Measurements from ENCODE around the gene FLNA. TPM values are rescaled to one million over a fixed set of nuclear protein-coding genes. Genes with fewer than 3 reads are reported as not detected.

The FLNA gene
- total and polyA plus RNA-seq, 3 donors from 2014 or later: 400 to 532 (median 474) TPM

GRCh38 chrX:154370300-154371016, 4.0 kb downstream of the FLNA start:
- Histone ChIP-seq H3K4me3 (peak overlapping the region; percentile 58 to 77), H3K36me3 (ENCODE audit: low read depth, missing control alignments) (no peaks in the 10 kb centered on the region), H3K27me3 (no peaks in the 10 kb centered on the region), H3K27ac (peak overlapping the region; percentile 88 to 89), H3K9me3 (no peaks in the 10 kb centered on the region), H3K4me1 (peaks cover 5% of the 10 kb centered on the region)
- TF ChIP-seq POLR2A (IDR thresholded peaks at IDR 0.05): no peak
- TF ChIP-seq CTCF (IDR thresholded peaks at IDR 0.05): no peak
- DNase-seq: no peak
- intact Hi-C loops (cut with DNase I; ENCODE audit: low total_unique reads): no loop called here
- 0% methylated on average over 11 of the region's 63 CpGs; no CpG with 5 or more reads in 1 of the 2 donors for WGBS, 2 donors

DNA sequence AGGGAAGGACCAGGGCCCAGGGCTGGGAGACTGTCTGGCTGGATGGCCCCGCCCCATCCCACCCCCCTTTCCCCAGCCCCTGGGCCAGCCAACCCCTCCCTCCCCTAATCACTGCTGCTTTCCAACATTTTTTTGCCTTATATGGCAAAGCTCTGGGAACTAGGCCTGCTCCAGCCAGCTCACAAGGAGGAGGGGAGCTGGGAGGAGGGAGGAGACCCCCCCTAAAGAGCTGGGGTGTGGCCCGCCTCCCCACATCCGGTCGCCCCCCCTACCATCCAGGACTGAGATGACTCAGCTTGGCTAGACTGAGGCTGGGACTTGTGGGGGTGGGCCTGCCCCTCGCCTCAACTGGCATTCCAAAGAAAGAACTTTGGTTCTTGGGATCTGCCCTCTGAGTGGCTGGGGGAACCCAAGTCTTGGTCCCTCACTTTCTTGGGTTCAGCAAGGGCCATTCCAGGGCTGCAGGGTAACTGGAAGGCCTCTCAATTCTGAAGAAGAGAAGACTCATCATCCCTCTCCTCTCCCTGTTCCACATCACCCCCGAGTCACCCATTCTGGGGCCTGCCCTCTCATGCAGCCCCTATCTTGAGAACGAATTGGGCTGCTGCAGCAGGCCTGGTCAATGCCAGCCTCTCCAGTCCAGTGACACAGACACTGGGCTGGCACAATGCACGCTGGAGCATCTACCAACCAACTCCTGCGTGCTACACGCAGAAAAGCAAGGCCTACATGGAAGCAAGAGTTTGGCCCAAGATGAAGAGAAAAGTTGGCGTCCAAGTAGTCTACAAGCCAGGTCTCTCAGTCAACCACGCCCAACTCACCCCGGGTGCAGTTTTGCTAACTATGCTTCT, 4.8 kb downstream of the FLNA start:
- H3K9me3 ChIP-seq: no peaks in the 10 kb centered on the region
- 11 to 57% methylated on average over 1 to 9 of the region's 13 CpGs for WGBS, 2 donors
- no peaks in the 10 kb centered on the region for H3K36me3 ChIP-seq (ENCODE audit: low read depth, missing control alignments)
- H3K27ac ChIP-seq: peak overlapping the region; percentile 88 to 89
- intact Hi-C loops (cut with DNase I; ENCODE audit: low total_unique reads): no loop called here
- no peaks in the 10 kb centered on the region for H3K27me3 ChIP-seq
- peak; percentile 78 for DNase-seq
- peak overlapping the region; percentile 58 to 77 for H3K4me3 ChIP-seq
- TF ChIP-seq CTCF (IDR thresholded peaks at IDR 0.05) (no peak), POLR2A (IDR thresholded peaks at IDR 0.05) (no peak)
- peaks cover 5% of the 10 kb centered on the region for H3K4me1 ChIP-seq

GRCh38 chrX:154368630-154369448, 5.6 kb downstream of the FLNA start:
- 11% methylated on average over 12 of the region's 16 CpGs; no CpG with 5 or more reads in 1 of the 2 donors for WGBS, 2 donors
- intact Hi-C loops (cut with DNase I; ENCODE audit: low total_unique reads): no loop called here
- peak; percentile 70 for DNase-seq
- TF ChIP-seq CTCF (IDR thresholded peaks at IDR 0.05): no peak
- TF ChIP-seq POLR2A (IDR thresholded peaks at IDR 0.05): no peak
- Histone ChIP-seq H3K4me3 (peak overlapping the region; percentile 24 to 77), H3K27ac (peak overlapping the region; percentile 88 to 89), H3K27me3 (no peaks in the 10 kb centered on the region), H3K9me3 (no peaks in the 10 kb centered on the region), H3K36me3 (ENCODE audit: low read depth, missing control alignments) (no peaks in the 10 kb centered on the region), H3K4me1 (peaks cover 5% of the 10 kb centered on the region)

DNA sequence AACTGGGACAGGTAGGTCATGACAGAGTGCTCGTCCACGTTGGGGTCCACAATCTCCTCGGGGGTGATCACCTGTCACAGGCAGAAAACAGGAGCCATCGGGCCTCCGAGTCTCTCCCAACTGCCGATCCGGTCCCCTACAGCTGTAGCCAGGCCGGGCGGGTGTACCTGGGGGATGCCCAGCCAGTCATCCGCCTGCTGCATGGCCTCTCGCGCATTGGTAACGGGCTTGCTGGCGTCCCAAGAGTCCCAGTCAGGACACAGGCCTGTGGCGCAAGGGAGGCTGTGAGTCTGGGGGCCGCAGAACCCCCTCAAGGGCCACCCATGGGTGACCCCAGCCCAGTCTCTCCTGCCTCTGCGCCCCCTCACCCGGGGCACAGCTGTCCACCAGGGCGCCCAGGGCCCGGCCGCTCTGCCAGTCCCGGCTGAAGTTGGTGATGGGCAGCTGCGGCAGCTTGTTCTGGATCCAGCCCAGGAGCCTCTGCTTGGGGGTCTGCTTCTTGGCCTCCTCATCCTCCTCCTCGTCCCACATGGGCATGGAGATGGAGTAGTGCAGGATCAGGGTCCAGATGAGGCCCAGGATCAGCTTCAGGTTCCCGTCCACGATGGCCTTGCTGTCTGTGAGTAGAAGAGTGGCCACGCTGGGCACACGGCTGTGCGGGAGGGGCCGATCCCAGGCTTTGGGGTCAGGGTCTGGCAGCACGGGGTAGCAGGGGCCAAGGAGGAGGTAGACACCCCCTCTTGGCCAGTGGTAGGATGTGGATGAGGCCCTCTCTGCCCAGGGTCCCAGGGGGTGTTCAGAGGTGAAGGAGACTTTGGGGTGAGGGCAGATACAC, 6.7 kb downstream of the FLNA start:
- intact Hi-C loops (cut with DNase I; ENCODE audit: low total_unique reads): no loop called here
- 55 to 100% methylated on average over 1 to 17 of the region's 31 CpGs for WGBS, 2 donors
- H3K36me3 ChIP-seq (ENCODE audit: low read depth, missing control alignments): no peaks in the 10 kb centered on the region

More for the DNA sequence above, 6.7 kb downstream of the FLNA start:
- Histone ChIP-seq H3K27ac (peak overlapping the region; percentile 88 to 89), H3K4me3 (no peak overlapping the region), H3K4me1 (peaks cover 5% of the 10 kb centered on the region), H3K9me3 (no peaks in the 10 kb centered on the region), H3K27me3 (no peaks in the 10 kb centered on the region)
- no peak for TF ChIP-seq POLR2A (IDR thresholded peaks at IDR 0.05)
- no peak for TF ChIP-seq CTCF (IDR thresholded peaks at IDR 0.05)
- no peak for DNase-seq

Data from testis (tissue), 3 donors.